22Rv1 (cell line): ENCODE measurements around the gene EXOC3L1.

Experiments
- ZFX ChIP-seq: fragments of 450-650 bp; IDR thresholded peaks from 2 replicates; pipeline ENCODE4 v1.6.1; 2017; ENCODE audit warnings: antibody characterized with exemption, borderline replicate concordance
- TF ChIP-seq, protein P1 (sequence below): fragments of 450-650 bp; IDR thresholded peaks from 2 replicates; pipeline ENCODE4 v1.5.1; 2017; ENCODE audit warnings: mild to moderate bottlenecking

DNA sequence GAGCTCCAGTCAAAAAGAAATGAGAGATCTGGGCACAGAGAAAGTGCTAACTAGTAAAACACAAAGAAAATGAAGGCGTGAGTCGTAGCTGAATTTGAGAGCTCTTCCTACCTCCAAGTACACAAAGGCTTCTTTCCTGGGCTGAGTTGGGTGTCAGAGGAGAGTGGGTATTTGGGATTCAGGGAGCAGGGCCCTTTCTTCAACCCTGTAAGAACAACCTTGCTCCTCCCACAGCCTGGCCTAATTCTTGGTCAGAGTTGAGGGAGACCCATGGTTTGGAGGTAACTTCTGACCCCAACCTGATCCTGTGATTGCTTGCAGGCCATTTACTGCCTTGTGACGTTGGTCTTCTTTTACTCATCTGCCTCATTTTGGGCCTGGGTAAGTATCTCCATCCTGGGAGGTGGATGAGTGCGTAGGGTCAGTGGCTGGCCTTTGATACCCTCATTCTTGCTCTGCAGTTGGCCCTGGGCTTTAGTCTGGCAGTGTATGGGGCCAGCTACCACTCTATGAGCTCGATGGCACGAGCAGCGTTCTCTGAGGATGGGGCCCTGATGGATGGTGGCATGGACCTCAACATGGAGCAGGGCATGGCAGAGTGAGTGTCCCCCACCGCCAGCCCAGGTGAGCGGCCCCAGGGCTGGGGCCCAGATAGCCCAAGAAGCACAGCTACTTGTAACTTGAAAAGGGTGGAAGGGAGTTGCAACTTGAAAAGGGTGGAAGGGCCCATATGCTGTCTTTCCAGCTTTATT, 38.3 kb upstream of the EXOC3L1 start:
- TF ChIP-seq, protein P1, sequence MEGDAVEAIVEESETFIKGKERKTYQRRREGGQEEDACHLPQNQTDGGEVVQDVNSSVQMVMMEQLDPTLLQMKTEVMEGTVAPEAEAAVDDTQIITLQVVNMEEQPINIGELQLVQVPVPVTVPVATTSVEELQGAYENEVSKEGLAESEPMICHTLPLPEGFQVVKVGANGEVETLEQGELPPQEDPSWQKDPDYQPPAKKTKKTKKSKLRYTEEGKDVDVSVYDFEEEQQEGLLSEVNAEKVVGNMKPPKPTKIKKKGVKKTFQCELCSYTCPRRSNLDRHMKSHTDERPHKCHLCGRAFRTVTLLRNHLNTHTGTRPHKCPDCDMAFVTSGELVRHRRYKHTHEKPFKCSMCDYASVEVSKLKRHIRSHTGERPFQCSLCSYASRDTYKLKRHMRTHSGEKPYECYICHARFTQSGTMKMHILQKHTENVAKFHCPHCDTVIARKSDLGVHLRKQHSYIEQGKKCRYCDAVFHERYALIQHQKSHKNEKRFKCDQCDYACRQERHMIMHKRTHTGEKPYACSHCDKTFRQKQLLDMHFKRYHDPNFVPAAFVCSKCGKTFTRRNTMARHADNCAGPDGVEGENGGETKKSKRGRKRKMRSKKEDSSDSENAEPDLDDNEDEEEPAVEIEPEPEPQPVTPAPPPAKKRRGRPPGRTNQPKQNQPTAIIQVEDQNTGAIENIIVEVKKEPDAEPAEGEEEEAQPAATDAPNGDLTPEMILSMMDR, result no peak
- TF ChIP-seq ZFX, result no peak
